Posterior cingulate gyrus (tissue), 11 donors: ENCODE data around the gene MIEF1.
A peak's percentile ranks its signal among the peaks of the same experiment; 100 is the strongest.

Experiments used
- DNase-seq, 10 donors: peaks; one replicate each; pipeline versions ENCODE4 v3.0.0 to v3.0.0-alpha.2; 2020 to 2021; ENCODE audit warnings: mixed read lengths in 3 of 10
- intact Hi-C: fragments of 100-400 bp; cut with DNase I; formaldehyde crosslinking; loops from one replicate; pipeline ENCODE4 v1.15.1; 2023

MIEF1 gene

DNA sequence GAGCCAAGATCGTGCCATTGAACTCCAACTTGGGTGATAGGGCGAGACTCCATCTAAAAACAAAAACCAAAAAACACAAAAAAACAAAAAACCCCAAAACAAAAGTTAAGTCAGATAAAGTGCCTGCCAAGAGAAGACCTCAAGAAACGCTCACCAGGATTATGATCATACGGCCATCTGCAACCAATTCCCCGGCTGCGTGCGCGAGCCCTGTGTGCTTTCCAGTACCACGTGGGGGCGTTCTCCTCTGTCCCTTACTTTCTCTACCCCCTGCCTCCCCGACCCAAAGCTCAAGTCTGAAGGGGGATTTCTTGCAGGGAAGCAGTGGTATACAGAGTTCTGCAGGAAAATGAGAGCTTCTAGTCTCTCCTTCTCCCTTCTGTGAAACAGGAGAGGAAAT is 41.0 kb downstream of the MIEF1 start:
- intact Hi-C loops = no loop called here
- DNase-seq = peak in 4 of 10 donors; percentile 49 to 91 (median 66)

DNA sequence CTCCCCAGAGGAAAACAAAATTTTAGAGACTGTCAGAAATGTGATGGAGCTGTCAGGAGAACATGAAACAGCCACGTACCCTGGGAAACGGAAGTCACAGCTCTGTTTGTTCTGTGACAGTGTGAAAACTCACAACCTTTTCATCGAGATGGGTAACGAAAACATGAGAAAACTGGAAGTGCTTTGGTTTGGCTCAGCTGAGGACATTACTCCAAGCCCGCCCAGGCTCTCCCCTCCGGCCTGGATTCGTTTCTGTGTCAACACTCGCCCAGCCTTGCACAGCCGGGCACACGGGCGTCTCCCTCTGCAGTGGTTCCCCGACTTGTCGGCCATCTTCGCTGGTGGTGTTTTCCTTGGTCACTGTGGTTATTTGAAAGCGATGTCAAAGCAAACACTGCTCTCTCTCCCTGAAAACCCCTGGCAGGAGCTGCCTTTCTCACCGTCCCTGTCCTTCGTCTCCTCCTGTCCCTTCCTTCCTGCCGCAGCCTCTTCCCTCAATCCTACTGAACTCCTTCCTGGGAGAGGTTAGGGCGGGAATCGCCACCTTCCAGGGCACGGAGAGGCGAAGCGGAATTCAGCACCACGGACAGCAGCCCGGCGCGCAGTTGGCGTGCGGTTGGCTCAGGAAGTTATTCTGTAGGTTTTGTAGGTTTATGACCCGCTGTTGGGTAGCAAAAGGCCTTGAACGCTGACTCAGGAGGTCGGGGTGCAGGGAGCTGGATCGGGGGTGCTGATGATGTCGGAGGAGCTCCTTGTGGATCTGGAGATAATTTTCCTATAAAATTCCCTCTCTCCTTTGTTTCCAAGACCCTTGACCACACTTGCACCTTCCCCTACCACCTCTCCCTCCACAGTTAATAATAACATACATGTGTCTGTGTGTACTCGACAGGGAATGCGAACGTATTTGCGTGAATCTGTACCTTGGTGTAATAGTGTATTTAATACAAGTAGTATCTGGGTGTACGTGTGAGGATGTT is 43.6 kb downstream of the MIEF1 start:
- intact Hi-C loops = no loop called here
- DNase-seq = peak in 1 of 10 donors; percentile 52

DNA sequence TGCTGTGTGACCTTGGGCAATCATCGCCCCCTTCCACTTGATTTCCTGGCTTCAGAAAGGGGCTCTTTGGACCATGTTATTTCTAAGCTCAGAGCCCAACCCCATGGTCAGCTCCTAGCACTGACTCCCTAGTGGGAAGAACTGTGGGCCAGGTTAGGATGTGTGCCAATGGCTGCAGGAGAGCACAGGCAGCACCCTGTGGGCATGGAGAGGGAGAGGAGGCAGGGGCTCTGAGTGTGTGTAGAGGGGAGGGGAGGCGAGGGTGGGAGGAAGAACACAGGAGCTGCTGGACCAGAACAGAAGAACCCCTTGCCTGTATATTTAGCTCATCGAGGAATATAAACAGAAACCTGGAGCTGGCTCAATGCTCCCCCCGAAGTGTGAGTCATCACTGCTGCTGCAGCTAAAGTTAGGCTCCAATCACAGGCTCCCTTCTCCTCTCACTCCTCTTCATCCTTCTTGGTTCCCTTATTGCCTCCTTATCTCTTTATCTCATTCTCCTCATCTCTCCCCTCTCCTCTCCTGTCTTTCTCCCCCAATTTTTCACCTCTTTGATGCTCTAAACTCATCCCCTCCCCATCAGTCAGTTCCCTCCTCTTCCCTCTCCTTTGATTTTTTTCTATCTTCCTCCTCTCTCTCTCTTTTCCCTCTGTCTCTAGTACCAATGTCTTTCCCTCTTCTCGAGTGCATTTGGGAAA is 44.9 kb downstream of the MIEF1 start:
- intact Hi-C loops = no loop called here
- peak in 7 of 10 donors; percentile 36 to 93 (median 65) for DNase-seq

DNA sequence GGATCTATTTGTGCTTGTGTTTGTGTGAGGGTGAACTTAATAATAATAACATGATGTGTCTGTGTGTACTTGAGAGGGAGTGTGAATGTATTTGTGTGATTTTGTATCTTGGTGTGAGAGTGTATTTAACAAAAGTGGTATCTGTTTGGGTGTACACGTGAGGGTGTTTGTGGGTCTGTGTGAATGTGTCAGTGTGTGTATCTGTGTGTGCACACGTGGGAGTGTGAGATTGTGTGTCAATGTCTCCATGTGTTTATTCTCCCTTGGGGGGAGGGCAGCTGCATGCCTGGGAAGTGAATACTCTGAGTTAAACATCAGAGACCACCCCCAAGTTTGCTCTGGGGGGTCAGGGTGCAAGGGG is 45.5 kb downstream of the MIEF1 start:
- intact Hi-C loops = no loop called here
- no peak for DNase-seq

DNA sequence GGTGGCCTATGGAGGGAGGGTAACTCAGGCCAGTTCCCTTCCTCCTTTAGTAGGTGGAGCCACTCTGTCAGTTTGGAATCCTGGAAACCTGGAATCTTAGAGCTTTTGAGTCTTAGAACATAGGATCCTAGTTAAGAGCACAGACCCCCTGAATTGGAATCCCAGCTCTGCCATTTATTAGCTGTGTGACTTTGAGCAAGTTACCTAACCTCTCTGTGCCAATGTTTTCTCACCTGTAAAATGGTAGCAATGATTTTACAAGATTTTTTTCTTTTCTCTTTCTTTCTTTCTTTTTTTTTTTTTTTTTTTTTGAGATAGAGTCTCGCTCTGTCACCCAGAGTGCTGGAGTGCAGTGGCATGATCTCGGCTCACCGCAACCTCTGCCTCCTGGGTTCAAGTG is 51.3 kb downstream of the MIEF1 start:
- no peak for DNase-seq
- intact Hi-C loops = no loop called here

DNA sequence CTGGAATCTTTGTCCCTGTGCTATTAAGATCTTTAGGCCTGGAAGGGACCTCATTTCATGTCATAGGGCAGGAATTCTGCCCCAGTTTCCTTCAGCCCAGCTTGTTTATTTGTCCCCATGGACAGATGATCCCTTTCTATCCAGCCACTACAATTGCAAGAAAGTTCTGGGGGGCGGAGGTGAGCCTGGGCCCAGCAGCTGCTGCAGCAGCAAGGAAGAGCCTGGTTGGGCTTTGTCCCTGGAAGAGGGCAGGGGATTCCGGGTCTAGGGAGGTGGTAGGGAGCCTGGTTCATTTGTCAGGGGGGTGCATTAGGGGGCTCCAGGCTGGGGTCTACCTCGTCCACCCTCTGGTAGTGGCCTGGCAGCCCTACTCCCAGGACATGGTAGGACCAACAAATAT is 52.1 kb downstream of the MIEF1 start:
- DNase-seq = no peak
- intact Hi-C loops = no loop called here

DNA sequence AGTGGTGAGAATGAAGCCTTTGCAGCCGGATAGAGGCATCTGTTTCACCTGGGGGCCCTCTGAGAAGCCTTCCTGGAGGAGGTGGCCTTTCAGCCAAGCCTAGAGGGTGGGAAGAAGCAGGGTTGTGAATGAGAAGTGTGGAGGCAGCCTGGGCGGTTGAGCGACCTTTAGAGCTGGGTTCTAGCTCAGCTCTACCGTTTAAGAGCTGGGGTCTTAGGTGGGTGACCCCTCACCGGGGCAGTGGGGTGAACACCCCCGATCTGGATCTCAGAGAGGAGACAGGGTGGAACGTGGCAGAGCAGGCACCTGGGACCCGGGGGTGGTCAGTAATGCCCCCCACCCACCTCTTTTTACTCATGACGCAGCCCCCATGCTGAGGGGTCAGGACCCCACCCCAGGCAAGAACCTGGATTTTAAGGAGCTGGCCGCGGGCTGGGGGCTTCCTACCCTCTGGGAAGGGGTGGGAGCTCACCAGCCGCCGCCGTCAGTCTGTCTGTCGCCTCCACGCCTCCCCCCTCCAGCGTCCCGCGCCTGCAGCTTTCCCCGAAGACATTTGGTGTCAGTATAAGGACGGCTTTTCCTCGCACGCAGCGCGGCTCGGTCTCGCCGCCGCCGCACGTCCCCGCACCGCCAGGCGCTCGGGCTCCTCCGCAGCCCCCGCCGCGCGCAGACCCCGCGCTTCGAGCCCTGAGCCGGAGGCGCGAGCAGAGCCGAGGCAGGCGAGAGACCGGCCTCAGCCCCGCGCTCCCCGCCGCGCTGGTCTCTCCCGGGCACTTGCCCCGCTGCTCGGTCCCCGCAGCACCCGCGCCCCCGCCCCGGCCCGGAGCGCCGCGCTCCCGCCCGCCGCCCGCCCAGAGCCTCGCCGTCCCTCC is 55.1 kb downstream of the MIEF1 start:
- DNase-seq = peak in 8 of 10 donors; percentile 35 to 95 (median 66)
- intact Hi-C loops = loop anchor here (5.0 kb wide), 1 partner anchor 465 kb away; no protein-coding TSS in a partner anchor

DNA sequence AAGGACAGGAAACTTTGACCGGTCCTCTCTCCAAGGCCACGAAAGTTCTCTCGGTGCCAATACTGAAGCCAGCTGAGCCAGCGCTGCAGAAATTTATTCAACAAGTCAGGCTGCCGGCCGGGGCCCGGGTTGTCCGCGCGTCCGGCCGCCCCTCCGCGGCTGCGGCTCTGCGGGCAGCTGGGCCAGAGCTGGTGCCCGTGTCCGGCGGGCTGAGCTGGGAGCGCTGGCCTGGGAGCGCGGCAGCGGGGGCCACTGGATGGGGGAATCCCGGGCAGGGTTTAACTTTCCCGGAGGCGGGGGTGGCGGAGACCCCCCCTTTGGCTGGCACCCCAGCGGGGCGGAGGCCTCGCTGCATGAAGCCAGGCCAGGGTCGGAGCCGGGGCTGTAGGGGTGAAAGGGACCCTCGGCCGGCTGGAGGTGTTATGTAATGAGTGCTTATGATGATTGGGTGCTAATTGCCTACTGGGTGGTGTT is 56.2 kb downstream of the MIEF1 start:
- intact Hi-C loops = loop anchor here (5.0 kb wide), 1 partner anchor 464 kb away; no protein-coding TSS in a partner anchor
- peak in 1 of 10 donors; percentile 76 for DNase-seq

DNA sequence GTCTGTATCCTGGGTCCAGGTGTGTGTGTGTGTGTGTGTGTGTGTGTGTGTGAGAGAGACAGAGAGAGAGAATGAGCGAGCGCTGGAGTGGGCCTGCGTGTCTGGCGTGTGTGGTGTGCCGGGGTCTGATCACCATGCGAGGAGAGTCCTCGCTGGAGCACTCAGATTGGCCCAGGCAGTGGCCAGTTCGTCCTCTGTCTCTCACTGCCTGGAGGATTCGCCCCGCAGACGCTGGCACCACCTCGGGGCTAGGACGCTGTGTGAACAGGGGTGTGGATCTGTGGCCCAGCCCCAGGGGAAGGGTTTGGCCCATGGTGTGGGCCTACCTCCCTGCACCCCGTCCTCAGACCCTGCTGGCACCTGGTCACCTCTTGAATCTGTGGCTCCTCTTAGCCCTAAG is 56.9 kb downstream of the MIEF1 start:
- DNase-seq = peak in 1 of 10 donors; percentile 86
- intact Hi-C loops = loop anchor here (5.0 kb wide), 1 partner anchor 463 kb away; no protein-coding TSS in a partner anchor

DNA sequence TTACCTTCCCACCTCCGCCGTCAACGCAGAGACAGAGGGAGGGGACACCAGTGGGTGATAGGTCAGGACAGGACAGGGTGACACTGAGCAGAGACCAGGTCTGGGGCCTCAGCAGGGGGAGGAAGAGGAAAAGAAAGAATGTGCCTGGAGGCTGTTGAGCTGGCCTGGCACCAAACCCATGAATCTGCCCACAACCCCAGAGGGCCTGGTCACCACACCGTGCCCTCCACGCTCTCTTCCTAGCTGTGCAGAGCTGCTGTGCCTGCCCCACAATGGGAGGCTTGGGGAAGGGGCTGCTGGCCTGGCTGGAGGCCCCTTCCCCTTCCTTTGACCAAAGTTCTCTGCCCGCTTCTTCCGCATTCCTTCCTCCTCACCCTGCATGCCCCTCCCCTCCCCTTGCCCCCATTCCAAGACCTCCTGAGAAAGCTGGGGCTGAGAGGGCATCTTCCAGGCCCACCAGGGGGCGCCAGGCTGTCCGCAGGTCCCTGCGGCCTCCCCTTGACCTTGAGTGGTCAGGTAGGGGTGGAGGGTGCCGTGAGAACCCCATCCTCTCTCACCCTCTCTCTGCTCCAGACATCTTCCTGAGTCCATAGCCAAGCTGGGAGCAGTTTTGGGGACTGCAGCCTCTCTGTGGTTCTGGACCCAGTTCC is 57.5 kb downstream of the MIEF1 start:
- no peak for DNase-seq
- intact Hi-C loops = loop anchor here (5.0 kb wide), 1 partner anchor 463 kb away; no protein-coding TSS in a partner anchor

DNA sequence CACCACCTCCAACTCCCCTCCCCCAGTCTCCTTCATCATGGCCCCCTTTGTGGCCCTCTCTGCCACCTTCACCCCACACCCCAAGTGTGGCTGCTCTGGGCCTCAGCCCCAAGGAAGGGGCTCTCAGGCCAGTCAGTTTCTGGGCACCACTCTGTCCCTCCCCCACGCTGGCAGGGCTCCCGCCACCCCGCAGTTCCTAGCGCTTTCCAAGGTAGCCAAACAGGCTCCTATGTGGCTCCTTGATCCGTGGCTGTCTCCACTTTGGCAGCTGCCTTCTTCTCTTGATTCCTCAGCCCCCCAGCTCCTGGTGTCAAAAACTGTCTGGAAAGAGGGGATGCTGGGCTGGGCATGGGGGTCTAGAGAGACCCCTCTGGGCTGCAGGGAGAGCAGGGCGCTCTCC is 58.0 kb downstream of the MIEF1 start:
- intact Hi-C loops = no loop called here
- DNase-seq = no peak

DNA sequence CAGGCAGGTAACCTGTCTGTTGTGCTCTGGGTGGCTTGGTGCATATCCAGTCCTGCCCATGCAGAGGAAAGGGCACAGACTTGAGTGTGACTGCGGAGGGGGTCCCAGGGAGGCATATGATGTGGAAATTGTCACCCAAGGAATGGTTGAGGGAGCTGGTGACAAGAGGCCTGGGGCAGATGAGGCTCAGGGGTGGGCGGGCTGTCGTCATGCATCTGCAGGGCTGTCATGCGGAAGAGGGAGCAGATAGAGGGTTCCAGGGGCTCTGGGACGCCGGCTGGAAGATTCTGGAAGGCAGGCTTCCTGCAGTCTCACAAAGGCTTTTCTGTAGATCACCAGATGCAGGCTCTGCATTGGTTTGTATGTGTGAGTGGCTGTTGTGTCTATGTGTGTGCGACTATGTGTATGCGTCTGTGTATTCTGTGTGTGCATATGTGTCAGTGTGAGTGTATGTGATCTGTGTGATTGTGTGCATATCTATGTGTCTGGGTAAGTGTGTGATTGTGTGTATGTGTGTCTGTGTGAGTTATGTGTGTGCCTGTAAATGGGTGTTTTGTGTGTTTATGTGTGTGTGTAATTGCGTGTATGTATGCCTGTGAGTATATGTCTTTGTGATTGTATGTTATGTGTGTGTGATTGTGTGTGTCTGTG is 60.9 kb downstream of the MIEF1 start:
- intact Hi-C loops = no loop called here
- DNase-seq = no peak

DNA sequence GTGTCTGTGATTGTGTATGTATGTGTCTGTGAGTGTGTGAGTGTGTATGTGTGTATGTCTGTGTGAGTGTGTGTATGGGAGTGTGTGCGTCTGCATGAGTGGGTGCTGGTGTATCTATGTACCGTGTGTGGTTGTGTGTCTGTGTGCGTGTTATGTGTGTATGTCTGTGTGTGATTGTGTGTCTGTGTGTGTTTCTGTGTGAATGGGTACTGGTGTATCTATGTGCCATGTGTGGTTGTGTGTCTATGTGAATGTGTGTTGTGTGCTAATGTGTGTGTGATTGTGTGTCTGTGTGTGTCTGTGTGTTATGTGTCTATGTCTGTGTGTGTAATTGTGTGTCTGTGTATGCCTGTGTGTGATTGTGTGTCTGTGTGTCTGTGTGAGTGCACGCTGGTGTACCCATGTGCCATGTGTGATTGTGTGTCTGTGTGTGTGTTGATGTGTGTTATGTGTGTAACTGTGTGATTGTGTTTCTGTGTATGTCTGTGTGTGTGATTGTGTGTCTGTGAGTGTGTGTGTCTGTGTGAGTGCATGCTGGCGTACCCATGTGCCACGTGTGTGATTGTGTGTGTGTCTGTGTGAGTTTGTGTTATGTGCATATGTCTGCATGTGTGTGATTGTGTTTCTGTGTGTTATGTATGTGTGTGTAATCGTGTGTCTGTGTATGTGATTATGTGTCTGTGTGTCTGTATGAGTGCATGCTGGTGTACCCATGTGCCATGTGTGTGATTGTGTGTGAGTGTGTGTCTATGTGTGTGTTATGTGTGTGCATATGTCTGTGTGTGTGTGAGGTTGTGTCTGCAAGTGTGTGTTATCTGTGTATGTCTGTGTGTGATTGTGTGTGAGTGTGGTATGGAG is 61.7 kb downstream of the MIEF1 start:
- intact Hi-C loops = no loop called here
- DNase-seq = no peak

DNA sequence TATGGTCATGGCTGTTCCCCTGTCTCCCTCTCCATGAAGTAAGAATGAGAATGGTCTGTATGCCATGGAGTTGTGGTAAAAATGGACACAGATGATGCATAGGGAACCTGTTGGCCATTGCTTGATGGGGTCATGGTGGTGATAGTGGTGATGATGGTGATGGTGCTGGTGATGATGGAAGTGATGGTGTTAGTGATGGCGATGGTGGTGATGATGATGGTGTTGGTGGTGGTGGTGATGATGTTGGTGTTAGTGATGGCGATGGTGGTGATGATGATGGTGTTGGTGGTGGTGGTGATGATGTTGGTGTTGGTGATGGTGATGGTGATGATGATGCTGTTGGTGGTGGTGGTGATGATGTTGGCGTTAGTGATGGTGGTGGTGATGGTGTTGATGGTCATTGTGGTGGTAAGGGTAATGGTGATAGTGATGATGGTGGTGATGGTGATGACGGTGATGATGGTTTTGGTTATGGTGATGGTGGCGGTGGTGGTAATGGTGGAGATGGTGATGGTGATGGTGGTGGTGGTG is 63.4 kb downstream of the MIEF1 start:
- intact Hi-C loops = no loop called here
- DNase-seq = no peak

DNA sequence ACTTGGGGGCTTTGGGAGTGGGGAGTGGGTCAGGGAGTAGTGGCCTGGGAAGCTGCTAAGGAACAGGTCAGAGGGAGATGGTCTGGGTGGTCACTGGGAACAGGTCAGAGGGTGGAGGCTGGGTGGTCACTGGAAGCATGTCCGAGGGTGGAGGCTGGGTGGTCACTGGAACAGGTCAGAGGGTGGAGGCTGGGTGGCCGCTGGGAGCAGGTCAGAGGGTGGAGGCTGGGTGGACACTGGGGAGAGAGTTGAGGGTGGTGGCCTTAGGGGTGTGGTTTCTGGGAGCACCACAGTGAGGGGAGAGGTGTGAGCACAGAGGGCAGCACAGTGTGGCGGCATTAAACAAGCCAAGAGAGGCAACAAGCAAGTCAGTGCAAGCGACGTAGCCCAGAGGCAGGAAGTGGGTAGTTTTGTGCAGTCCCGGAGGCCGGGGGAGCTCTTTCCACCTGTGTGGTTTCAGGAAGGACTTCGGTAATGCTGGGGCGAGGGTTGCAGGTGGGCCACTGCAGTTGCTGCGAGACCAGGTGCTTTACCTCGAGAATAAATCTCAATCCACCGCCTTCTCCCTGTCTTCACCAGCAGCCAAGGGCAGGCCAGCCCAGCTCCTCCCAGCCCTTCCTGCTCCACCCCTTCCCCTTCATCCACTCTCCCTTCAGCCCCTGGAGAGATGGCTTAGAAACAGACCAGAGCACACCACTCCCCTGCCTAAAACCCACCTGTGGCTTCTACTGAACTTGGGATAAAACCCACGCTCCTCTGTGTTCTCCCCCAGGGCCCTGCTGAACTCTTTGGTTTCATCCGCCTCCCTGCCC is 65.3 kb downstream of the MIEF1 start:
- no peak for DNase-seq
- intact Hi-C loops = no loop called here
